Measurements from ENCODE around the gene NEDD9.

Gene NEDD9

DNA sequence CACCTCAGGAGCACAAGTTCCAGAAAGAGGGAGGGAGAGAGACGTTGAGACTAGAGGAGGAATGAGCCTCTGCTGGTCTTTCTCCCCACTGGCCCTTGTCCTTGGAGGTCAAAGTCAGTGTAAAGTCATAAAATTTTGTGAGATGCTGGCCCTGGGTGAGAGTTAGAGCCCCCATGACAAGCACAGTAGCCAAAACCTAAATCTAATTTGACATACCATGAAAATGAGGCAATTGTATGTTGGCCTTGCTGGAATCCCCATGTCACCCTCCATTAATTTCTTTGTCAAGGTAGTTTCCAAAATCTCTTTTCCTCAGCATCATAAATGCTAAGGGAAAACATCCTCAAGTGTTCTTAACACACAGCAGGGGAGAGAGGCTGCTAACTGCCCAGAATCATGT is 17.6 kb upstream of the NEDD9 start:
- H3K9me2 ChIP-seq (replicated peaks; ENCODE audit: low read depth, low read length), result no peaks in the 10 kb centered on the region
- no peak overlapping the region for H3K4me3 ChIP-seq (ENCODE audit: low read length, poor library complexity, severe bottlenecking)
- no peak overlapping the region for H3K9ac ChIP-seq (ENCODE audit: low read depth, low read length, poor library complexity, severe bottlenecking)
- no peaks in the 10 kb centered on the region for H3F3A ChIP-seq (ENCODE audit: low read depth)
- H4K20me1 ChIP-seq (ENCODE audit: insufficient read depth, low read length, poor library complexity, severe bottlenecking), result no peaks in the 10 kb centered on the region
- no peak overlapping the region for H3K4me2 ChIP-seq (ENCODE audit: low read depth, low read length, poor library complexity, severe bottlenecking)
- H2AFZ ChIP-seq (ENCODE audit: low read length), result no peak overlapping the region
- H3K4me1 ChIP-seq (ENCODE audit: insufficient read depth, low read length, poor library complexity, severe bottlenecking), result no peaks in the 10 kb centered on the region
- no peaks in the 10 kb centered on the region for H3K27me3 ChIP-seq (ENCODE audit: insufficient read depth, low read length, poor library complexity, severe bottlenecking)
- H3K79me2 ChIP-seq (ENCODE audit: insufficient read depth, low read length), result no peaks in the 10 kb centered on the region
- no peaks in the 10 kb centered on the region for H3K36me3 ChIP-seq (ENCODE audit: insufficient read depth, low read length)
- H3K9me3 ChIP-seq (ENCODE audit: insufficient read depth, low read depth, low read length), result no peaks in the 10 kb centered on the region
- TF ChIP-seq, protein P1, sequence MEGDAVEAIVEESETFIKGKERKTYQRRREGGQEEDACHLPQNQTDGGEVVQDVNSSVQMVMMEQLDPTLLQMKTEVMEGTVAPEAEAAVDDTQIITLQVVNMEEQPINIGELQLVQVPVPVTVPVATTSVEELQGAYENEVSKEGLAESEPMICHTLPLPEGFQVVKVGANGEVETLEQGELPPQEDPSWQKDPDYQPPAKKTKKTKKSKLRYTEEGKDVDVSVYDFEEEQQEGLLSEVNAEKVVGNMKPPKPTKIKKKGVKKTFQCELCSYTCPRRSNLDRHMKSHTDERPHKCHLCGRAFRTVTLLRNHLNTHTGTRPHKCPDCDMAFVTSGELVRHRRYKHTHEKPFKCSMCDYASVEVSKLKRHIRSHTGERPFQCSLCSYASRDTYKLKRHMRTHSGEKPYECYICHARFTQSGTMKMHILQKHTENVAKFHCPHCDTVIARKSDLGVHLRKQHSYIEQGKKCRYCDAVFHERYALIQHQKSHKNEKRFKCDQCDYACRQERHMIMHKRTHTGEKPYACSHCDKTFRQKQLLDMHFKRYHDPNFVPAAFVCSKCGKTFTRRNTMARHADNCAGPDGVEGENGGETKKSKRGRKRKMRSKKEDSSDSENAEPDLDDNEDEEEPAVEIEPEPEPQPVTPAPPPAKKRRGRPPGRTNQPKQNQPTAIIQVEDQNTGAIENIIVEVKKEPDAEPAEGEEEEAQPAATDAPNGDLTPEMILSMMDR (conservative IDR thresholded peaks at IDR 0.05; ENCODE audit: low read length), result no peak
- no peak for TF ChIP-seq EZH2phosphoT487 (IDR thresholded peaks at IDR 0.05; ENCODE audit: borderline replicate concordance)

DNA sequence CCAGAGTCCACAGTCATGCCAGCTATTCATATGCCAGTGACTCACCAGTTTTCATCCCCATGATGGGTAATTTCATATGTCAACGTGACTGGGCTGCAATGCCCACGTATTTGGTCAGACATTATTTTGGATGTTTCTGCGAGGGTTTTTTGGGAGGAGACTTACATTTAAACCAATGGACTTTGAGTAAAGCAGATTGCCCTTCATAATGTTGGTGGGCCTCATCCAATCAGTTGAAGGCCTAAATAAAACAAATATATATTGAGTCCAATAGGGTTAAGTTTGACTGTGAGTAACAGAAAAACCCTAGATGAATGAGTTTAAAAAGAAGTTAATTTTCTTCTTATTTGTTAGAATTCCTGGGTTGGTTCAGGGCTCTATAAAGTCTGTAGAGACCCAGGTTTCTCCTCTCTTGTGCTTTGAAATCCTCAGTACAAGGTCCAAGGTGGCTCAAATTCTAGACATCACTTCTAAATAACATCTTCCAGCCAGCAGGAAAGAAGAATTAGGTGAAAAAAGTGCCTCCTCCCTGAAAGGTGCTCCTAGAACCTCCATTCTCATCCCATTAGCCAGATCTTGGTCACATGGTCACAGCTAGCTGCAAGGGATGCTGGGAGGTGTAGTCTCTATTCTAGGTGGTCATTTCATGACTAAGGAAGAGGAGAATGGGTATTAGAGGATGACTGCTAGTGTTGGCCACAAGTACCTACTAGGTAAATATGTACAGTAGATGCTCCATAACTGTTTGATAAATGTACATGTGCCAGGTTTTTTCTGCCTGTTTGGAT is 16.7 kb upstream of the NEDD9 start:
- TF ChIP-seq EZH2phosphoT487 (IDR thresholded peaks at IDR 0.05; ENCODE audit: borderline replicate concordance), result no peak
- TF ChIP-seq, protein P1 (conservative IDR thresholded peaks at IDR 0.05; ENCODE audit: low read length), result no peak
- H3K27me3 ChIP-seq (ENCODE audit: insufficient read depth, low read length, poor library complexity, severe bottlenecking), result no peaks in the 10 kb centered on the region

DNA sequence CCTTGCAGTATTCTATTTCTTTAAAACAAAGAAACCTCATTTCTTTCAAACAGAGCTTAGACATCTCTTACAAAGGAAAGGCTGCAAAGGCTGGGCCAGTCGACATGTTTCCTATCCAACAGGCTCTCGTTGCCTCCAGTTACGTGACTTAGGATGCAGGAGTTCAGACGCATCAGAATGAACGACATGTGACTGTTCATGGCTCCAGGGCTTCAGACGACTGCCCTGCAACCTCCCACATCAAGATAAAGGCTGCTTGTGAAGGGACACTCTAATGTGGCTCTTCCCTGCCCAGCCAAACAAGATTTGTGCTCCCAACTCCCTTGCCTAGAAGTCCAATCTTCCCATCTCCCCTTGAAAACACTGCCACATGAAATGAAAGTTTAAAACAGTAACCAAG is 14.3 kb upstream of the NEDD9 start:
- H3K4me3 ChIP-seq (ENCODE audit: low read length, poor library complexity, severe bottlenecking), result no peak overlapping the region
- TF ChIP-seq, protein P1 (conservative IDR thresholded peaks at IDR 0.05; ENCODE audit: low read length), result no peak
- TF ChIP-seq EZH2phosphoT487 (IDR thresholded peaks at IDR 0.05; ENCODE audit: borderline replicate concordance), result no peak
- no peak overlapping the region for H3K4me2 ChIP-seq (ENCODE audit: low read depth, low read length, poor library complexity, severe bottlenecking)
- no peaks in the 10 kb centered on the region for H3F3A ChIP-seq (ENCODE audit: low read depth)
- no peaks in the 10 kb centered on the region for H4K20me1 ChIP-seq (ENCODE audit: insufficient read depth, low read length, poor library complexity, severe bottlenecking)
- no peak overlapping the region for H3K9ac ChIP-seq (ENCODE audit: low read depth, low read length, poor library complexity, severe bottlenecking)
- no peaks in the 10 kb centered on the region for H3K9me2 ChIP-seq (replicated peaks; ENCODE audit: low read depth, low read length)
- H3K27me3 ChIP-seq (ENCODE audit: insufficient read depth, low read length, poor library complexity, severe bottlenecking), result no peaks in the 10 kb centered on the region
- H3K36me3 ChIP-seq (ENCODE audit: insufficient read depth, low read length), result no peaks in the 10 kb centered on the region
- H3K79me2 ChIP-seq (ENCODE audit: insufficient read depth, low read length), result no peaks in the 10 kb centered on the region
- H3K4me1 ChIP-seq (ENCODE audit: insufficient read depth, low read length, poor library complexity, severe bottlenecking), result no peaks in the 10 kb centered on the region
- no peak overlapping the region for H2AFZ ChIP-seq (ENCODE audit: low read length)
- no peaks in the 10 kb centered on the region for H3K9me3 ChIP-seq (ENCODE audit: insufficient read depth, low read depth, low read length)

More for the DNA sequence above, 16.7 kb upstream of the NEDD9 start:
- Histone ChIP-seq H3K9me2 (replicated peaks; ENCODE audit: low read depth, low read length) (no peaks in the 10 kb centered on the region), H3K4me2 (ENCODE audit: low read depth, low read length, poor library complexity, severe bottlenecking) (no peak overlapping the region), H3K4me3 (ENCODE audit: low read length, poor library complexity, severe bottlenecking) (no peak overlapping the region), H3K9ac (ENCODE audit: low read depth, low read length, poor library complexity, severe bottlenecking) (no peak overlapping the region), H3K79me2 (ENCODE audit: insufficient read depth, low read length) (no peaks in the 10 kb centered on the region), H3F3A (ENCODE audit: low read depth) (no peaks in the 10 kb centered on the region), H3K36me3 (ENCODE audit: insufficient read depth, low read length) (no peaks in the 10 kb centered on the region), H3K4me1 (ENCODE audit: insufficient read depth, low read length, poor library complexity, severe bottlenecking) (no peaks in the 10 kb centered on the region), H4K20me1 (ENCODE audit: insufficient read depth, low read length, poor library complexity, severe bottlenecking) (no peaks in the 10 kb centered on the region), H2AFZ (ENCODE audit: low read length) (no peak overlapping the region), H3K9me3 (ENCODE audit: insufficient read depth, low read depth, low read length) (no peaks in the 10 kb centered on the region)
